Renal pelvis (tissue), 4 donors: ENCODE data around the gene CNTN6. TPM values are rescaled to one million over a fixed set of nuclear protein-coding genes. Genes with fewer than 3 reads are reported as not detected.

Experiments used
- DNase-seq: peaks from one replicate; pipeline ENCODE4 v3.0.0-alpha.2; 2013
- polyA plus RNA-seq, 3 donors: library from polyadenylated mRNA; unstranded; fragments of 120-200 nt; gene quantifications; one replicate each; pipeline ENCODE4 v1.2.1, GENCODE V29; 2013; ENCODE audit not compliant: insufficient read length in 3 of 3

CNTN6 gene
- polyA plus RNA-seq, 3 donors: 2.9 to 3.8 (median 3.7) TPM

- no peak for DNase-seq
Observed at GRCh38 chr3:1406250-1406649, 313.4 kb downstream of the CNTN6 start.

GRCh38 chr3:1421577-1421976 lies 328.8 kb downstream of the CNTN6 start:
- no peak for DNase-seq

GRCh38 chr3:1423566-1424089 lies 330.8 kb downstream of the CNTN6 start:
- DNase-seq: no peak

- DNase-seq: no peak
Observed at GRCh38 chr3:1439395-1439794, 346.6 kb downstream of the CNTN6 start.

GRCh38 chr3:1442271-1442670 lies 349.4 kb downstream of the CNTN6 start:
- DNase-seq: no peak

GRCh38 chr3:1444195-1444594 lies 351.4 kb downstream of the CNTN6 start:
- peak; percentile 42 for DNase-seq

- DNase-seq: no peak
Observed at GRCh38 chr3:1446531-1446930, 353.7 kb downstream of the CNTN6 start.

- DNase-seq: peak; percentile 43
Observed at GRCh38 chr3:1447452-1447851, 354.6 kb downstream of the CNTN6 start.

- no peak for DNase-seq
Observed at GRCh38 chr3:1448443-1448842, 355.6 kb downstream of the CNTN6 start.
